Renal cortical epithelial cell (primary cell): Measurements from ENCODE around the gene CCDC138. TPM values are rescaled to one million over a fixed set of nuclear protein-coding genes. Genes with fewer than 3 reads are reported as not detected.
A peak's percentile ranks its signal among the peaks of the same experiment; 100 is the strongest.

Experiments
- DNase-seq: peaks from one replicate; pipeline ENCODE4 v3.0.0-alpha.2; 2011; ENCODE audit warnings: low read depth
- total RNA-seq: library from RNA; depleted of rRNA; stranded (reverse); fragments of >200 nt; gene quantifications from 2 replicates; pipeline ENCODE4 v1.2.3, GENCODE V29; 2014

Gene CCDC138
- total RNA-seq, 1 donor from 2014 or later, result 6.4 TPM

DNA sequence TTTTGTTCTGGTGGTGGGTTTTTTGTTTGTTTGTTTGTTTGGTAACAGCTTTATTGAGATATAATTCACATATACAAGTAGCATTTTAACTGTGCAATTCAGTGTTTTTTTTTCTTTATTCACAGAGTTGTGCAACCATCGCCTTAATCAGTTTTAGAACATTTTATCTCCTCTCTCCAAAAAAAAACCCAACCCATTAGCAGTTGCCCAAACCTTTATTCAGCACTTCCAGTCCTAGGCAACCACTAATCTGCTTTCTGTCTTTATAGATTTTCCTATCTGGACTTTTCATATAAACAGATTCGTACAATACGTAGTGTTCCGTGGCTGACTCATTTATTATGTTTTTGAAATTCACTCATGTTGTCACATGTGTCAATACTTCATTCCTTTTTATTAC, 38.7 kb downstream of the CCDC138 start:
- DNase-seq, result no peak

DNA sequence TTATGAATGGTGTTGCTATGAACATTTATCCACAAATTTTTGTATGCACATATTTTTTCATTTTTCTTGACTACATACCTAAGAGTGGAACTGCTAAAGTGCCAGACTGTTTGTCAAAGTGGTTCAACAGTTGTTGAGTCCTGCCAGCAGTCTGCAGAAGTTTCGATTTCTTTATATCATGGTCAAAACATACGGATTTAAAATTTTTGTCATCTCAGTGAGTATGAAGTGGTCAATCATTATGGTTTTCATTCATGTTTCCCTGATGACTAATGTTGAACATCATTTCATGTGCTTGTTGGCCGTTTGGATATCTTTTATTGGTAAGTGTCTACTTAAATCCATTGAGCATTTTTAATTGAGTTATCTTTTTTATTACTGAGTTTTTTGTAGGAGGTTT, 39.2 kb downstream of the CCDC138 start:
- DNase-seq, result no peak

DNA sequence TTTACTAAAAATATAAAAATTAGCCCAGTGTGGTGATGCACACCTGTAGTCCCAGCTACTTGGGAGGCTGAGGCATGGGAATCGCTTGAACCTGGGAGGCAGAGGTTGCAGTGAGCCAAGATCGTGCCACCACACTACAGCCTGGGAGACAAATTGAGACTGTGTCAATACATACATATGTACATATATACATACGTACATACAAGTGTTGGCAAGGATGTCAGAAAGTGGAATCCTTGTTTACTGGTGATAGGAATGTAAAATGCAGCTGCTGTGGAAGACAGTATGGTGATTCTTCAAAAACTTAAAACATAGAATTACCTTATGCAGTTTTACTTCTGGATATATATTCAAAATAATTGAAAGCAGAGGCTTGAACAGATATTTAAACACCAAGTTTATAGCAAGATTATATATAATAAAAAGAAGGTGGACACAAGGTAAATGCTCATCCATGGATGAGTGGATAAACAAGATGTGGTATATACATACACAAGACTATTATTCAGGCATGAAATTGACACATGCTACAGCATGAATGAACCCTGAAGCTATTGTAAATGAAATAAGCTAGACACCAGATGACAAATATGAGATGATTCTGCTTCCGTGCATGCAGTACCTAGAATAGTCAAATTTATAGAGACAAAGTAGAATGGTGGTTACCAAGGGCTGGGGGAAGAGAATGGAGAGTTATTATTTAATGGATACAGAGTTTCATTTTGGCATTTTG, 43.2 kb downstream of the CCDC138 start:
- DNase-seq, result no peak

DNA sequence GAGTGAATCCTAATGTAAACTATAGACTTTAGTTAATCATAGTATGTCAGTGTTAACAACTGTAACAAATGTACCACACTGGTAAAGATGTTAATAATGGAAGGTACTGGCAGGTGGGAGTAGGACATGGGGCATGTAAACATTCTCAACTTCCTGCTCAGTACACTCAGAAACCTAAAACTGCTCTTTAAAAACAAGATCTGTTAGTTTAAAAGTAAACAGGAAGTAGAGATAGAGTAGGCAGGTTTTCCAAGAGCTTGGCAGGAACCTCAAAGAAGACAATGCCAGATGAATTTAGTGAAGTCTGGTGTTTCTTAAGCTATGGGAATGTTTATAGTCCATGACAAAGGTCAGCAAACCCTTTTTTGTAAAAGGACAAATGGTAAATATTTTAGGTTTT, 46.6 kb downstream of the CCDC138 start:
- DNase-seq, result peak; percentile 22

DNA sequence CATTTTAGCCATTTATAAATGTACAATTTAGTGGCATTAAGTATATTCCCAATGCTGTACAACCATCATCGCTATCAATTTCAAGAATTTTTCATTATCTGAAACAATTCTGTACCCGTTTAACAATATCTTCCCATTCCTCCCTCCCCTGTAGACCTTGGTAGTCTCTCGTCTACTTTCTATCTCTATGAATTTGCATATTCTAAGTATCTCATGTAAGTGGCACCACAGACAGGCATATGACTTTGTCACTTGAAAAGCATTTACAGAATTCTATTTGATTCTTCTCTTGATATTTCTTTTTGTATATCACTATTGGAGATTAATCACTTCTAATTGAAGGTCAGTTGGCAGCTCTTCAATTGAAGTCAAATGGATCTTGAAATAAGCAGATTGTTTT, 48.0 kb downstream of the CCDC138 start:
- no peak for DNase-seq

DNA sequence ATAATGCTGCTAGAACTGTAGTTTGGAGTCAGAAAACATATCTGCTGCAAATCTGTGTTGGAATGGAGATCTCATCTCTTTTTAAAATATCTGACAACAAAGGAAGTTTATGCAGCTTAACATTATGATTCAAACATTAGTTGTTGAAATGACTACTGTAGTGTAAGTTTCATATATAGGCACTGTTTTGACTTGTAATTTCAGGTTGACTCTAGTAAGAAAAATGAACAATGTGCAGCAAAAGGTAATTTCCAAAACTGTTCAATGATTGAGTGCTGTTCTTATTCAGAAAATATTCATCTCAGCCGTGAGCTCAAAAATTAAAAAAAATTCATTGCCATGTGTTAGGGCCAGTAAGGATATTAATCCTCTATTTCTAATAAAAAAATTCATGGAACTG, 48.5 kb downstream of the CCDC138 start:
- no peak for DNase-seq

DNA sequence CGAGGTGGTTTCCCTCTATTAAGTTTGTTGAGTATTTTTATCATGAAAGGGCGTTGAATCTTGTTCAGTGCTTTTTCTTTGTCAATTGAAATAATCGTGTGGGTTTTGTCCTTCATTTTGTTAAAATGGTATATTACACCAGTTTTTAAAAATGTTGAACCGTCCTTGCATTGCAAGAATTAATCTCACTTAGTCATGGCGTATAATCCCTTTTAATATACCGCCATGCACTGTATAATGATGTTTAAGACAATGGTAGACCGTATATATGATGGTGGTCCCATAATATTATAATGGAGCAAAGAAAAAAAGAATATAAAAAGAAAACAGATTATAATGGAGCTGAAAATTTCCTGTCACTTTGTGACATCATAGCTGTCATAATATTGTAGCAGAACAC, 50.6 kb downstream of the CCDC138 start:
- no peak for DNase-seq

DNA sequence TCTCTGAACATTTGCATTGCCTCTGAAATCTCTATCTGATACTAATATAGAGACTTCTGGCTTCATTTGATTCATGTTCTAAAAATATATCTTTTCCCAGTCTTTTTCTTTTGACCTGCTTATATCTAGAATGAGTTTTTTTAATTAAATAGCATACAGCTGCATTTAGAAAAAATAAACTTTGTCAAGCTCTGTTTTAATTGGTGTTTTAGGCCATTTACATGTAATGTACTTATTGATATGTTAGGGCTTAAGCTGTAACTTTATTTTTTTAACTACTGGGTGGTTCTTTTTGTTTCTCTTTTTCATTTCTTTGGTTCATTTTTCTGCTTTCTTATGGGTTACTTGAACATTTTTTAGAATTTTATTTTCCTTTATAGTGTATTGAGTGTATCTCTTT, 54.9 kb downstream of the CCDC138 start:
- no peak for DNase-seq

DNA sequence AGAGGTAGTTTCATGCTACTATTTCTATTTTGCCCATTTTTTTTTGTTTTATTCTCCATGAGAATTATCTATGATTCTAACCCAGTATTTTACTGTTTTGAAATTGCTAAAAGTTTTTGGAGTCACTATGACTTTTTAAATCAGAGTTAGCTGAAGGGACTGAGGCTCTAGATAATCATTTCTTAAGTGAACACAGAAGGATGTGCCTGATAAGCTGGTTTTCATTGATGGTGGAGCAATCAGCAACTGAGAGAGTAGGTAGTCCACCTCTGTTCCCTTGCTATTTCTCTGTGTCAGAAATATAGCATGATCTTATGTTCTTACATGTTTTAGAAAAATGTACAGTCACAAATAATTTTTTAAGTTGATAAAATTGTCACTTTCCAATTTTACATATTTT, 59.4 kb downstream of the CCDC138 start:
- DNase-seq, result no peak

DNA sequence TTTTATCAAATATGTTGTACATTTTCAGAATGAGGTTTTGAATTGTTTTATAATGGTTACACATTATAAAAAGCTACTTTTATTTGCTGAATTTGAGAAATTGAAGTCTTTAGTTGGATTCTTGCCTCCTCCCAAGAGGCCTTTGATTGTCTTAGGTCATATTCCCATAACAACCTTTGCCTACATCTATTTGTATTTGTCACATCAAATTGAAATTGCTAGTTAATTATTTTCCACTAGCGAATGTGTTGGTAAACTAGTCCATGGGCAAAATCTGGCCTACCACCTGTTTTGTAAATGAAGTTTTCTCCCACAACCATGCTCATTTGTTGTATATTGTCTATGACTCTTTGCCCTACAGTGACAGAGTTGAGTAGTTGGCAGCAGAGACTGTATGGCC, 60.4 kb downstream of the CCDC138 start:
- no peak for DNase-seq

DNA sequence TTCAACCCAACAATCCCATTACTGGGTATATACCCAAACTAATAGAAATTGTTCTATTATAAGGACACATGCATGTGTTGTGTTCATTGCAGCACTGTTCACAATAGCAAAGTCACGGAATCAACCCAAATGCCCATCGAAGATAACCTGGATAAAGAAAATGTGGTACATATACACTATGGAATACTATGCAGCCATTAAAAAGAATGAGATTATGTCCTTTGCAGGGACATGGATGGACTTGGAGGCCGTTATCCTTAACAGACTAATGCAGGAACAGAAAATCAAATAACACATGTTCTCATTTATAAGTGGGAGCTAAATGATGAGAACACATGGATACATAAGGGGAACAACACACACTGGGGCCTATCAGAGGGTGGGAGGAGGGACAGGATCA, 65.8 kb downstream of the CCDC138 start:
- no peak for DNase-seq

DNA sequence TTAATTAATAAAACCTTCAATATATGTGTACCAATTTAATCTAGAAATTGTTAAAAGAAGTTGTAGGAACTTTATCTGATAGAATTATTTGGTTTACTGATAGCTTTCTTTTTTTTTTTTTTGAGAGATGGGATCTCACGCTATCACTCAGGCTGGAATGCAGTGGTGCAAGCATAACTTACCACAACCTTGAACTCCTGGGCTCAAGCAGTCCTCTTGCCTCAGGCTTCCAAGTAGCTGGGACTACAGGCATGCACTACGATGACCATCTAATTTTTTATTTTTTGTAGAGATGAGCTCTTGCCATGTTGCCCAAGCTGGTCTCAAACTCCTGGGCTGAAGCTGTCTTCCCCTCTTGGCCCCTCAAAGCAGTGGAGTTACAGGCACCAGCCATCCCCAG, 66.8 kb downstream of the CCDC138 start:
- DNase-seq, result no peak

DNA sequence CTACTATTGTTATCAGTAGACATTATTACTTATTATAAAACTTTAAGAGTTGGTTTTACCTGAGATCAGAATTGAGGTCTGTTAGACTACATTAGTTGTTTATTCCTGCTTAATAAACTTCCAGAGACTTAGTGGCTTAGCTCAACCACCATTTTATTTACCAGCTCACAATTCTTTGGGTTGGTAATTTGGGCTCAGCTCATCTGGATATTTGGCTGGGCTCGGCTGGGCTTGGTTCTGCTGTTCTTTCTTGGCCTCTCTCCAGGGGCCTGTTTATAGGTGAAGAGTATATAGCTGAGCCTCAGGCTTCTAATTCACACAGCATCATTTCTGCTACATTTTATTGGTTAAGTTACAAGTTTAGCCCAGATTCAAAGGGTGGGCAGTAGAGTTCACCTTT, 67.9 kb downstream of the CCDC138 start:
- no peak for DNase-seq

DNA sequence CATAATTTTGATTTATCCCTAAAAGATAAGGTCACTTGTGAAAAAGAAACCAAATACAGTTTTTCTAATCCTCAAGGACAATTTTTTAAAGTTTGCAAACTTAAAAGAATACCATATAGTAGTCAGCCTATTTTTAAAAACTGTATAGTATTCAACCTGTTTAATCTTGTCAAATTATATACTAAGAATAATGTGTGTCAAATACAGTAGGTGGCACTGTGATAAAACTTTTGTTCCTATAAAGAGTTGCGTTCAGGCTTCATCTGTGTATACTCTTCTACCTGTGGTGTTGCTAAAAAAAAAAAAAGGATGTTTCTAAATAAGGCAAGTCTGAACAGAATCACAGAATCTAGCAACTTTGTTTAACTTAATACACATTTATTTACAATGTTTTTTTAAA, 68.6 kb downstream of the CCDC138 start:
- peak; percentile 40 for DNase-seq

DNA sequence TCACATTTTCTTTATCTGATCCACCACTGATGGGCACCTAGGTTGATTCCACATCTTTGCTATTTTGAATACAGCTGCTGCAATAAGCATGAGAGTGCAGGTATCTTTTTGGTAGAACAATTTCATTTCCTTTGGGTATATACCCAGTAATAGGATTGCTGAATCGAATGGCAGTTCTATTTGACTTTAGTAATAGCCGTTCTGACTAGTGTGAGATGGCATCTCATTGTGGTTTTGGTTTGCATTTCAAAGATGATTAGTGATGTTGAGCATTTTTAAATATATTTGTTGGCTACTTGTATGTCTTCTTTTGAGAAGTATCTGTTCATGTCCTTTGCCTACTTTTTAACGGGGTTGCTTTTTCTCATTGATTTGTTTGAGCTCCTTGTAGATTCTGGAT, 72.3 kb downstream of the CCDC138 start:
- no peak for DNase-seq

DNA sequence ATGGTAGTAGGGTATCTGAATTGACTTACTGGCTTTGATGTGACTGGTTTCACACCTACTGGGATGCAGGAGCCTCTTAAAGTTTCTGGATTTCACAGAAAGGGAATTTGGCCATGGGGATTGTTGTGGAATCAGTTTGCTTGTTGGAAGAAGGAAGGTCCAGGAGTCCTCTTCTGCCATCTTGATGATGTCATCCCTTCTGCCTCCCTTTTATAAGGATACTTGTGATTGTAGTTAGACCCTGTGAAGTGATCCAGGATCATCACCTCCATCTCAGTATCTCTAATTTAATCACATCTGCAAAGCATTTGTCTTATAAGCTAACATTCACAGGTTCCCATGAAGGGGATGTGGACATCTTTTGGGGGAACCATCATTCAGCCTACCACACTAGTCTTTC, 79.5 kb downstream of the CCDC138 start:
- DNase-seq, result no peak

DNA sequence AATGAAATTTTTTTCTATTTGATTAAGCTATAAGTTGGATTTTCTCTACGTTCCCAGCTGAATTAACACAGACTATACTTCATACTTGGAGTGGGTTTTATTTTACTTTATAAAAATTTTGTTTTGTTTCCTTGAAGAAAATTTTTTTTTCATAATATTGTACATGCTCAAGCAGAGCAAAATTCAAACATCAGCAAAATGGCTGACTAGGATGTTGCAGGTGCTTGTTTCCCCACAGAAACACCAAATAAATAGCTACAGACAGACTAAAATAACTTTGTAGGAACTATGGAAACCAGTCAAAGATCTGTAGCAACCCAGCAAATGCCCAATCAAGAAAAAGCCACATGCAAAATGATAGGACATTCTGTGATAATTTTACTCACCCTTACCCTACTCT, 82.3 kb downstream of the CCDC138 start:
- DNase-seq, result no peak

DNA sequence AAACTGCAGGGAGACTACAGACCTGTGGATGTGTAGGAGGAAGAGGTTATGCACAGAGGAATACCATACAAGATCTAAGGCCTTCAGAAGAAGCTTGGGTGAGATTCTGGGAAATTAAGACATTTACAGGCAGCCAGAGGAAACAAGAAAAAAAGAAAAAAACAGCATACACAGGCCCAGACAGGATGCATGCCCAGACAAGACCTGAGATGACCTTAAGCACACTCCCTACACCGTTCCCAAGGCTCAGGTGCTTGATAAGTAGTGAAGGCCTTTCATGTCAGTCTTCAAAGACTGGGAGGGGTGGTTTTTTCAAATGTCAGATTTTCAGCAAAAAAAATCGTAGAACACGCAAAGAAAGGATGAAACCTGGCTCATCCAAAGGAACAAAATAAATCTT, 83.0 kb downstream of the CCDC138 start:
- DNase-seq, result no peak

DNA sequence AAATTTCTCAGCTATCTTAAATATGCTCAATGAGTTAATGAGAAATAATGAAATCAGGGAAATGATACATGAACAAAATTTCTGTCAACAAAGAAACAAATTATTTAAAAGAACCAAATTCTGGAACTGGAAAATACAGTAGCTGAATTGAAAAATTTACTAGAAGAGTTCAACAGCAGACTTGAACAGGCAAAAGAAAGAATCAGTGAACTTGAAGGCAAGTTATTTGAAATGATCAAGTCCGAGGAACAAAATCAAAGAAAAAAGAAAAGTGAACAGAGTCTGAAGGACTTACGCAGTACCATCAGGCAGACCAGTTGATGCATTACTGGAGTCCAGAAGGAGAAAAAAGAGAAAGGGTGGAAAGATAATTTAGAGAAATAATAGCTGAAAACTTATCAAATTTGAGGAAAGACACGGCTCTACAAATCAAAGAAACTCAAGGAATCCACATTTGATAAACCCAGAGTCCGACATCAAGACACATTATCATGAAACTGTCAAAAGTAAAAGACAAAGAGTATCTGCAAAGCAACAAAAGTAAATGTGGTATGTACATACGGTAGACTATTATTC, 83.6 kb downstream of the CCDC138 start:
- no peak for DNase-seq

DNA sequence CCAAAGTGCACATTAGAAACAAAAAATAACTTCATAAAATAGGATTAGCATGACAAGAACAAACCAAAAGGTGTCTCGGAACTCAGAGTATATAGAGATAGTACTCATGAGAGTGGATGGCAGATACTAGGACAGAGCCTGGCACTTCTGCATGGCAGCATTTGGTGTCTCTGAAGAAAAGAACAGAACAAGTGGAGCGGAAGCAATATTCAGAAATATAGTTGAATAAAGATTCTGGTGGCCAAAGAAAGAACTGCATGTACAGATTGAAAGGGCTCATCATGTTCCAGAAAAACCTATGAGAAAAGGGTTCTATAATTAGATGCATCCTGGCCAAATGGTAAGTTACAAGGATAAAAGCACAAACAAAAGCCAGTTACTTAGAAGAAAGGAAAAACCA, 90.9 kb downstream of the CCDC138 start:
- DNase-seq, result no peak

DNA sequence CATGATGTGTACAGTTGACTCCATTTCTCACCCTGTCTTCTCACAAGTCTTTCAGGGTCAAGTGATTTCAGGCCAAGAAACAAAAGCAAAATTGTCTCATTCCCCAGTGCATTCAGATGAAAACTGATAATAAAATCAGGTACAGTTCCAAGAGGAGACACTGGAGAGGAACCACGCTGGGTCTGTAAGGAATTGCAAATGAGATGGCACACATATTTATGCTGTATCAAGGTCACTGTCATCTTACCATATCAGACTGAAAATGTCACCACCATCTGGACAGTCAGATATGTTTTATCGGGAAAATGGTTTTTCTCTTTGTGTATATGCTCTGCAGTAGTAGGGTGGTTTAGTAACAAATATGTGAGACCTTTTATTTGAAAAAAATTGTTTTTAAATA, 91.7 kb downstream of the CCDC138 start:
- DNase-seq, result no peak

DNA sequence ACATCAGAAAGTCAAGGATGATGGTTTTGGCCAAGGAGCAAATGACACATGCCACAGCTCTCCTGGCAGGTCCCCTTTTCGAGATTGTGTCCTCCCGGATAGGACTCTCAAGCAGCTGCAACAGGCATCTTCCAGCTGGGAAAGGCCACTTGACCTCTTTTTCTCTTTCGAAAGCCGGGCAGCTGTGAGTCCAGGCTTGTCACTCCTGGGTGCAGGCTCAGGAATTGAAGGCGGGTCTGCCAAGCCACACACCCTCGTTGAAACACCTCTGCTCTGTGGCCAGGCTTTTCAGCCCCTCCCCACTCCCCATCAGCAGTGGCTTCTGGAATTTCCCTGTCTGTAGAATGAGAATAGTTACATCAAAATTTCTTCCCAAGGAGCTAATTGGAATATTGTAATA, 98.0 kb downstream of the CCDC138 start:
- no peak for DNase-seq

DNA sequence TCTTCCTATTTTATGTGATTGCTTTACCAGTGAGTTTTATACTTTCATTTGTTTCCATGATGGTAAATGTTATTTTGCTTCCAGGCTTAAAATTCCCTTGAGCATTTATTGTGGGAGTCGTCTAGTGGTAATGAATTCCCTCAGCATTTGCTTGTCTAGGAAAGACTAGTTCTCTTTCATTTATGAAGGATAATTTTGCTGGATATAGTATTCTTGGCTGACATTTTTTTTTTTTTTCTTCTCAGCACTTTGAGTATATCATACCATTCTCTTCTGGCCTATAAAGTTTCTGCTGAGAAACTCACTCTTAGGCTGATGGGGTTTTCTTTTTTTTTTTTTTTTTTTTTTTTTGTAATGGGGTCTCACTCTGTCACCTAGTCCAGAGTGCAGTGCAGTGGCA, 103.3 kb downstream of the CCDC138 start:
- DNase-seq, result no peak

DNA sequence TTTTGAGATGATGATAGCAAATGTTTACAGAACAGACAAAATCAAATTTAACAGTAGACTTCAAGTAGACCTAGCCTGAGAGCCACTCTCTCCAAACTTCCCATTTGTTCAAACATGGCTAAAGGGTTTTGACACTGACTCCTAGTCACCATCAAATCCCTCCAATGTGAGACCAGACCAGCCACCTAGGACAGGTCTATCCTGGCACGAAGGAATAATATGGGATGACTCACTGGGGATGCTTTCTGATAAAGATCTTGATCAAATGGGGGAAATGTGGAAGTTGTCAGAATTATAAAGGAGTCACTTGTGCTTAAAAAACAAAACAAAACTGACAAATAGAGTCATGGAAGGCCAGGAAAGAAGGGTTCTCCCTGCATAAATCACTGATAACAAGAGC, 106.7 kb downstream of the CCDC138 start:
- DNase-seq, result no peak
